NCI-H128 (cell line): ENCODE data around the gene CENPB.
A peak's percentile ranks its signal among the peaks of the same experiment; 100 is the strongest.
"Not testable (repeated sequence)": the region's sequence is repeated elsewhere in the genome, so short reads cannot be mapped to it uniquely, and the experiment has no call there.

Source experiments
- DNase-seq: peaks from one replicate; lab custom pipeline; 2025; ENCODE audit not compliant: unreplicated experiment; lab: John Stamatoyannopoulos, UW

The CENPB gene

GRCh38 chr20:3811467-3812258 is 25.1 kb upstream of the CENPB start:
- peak; percentile 67 for DNase-seq

GRCh38 chr20:3808544-3808943 is 22.0 kb upstream of the CENPB start:
- no peak for DNase-seq

GRCh38 chr20:3804781-3805180 is 18.2 kb upstream of the CENPB start:
- no peak for DNase-seq

GRCh38 chr20:3804254-3804751 is 17.8 kb upstream of the CENPB start:
- DNase-seq = no peak

DNA sequence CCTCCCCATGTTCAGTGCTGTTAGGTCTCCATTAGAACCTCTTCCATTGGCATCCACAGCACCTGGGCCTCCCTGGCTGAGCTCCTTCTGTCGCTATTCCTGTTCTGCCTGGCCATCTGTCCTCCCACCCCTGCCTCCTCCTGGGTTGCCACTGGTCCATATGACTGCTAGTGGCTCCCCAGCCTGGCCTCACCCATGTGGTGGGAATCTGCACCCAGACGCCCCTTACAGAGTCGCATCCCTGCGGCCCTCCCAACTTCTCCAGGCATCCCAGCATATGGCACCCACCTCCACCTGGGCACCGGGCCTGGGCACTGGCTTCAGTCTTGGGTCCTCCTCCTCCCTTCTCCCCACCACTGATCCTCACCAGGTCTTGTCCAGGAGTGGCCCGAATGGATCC is 17.3 kb upstream of the CENPB start:
- DNase-seq = no peak

DNA sequence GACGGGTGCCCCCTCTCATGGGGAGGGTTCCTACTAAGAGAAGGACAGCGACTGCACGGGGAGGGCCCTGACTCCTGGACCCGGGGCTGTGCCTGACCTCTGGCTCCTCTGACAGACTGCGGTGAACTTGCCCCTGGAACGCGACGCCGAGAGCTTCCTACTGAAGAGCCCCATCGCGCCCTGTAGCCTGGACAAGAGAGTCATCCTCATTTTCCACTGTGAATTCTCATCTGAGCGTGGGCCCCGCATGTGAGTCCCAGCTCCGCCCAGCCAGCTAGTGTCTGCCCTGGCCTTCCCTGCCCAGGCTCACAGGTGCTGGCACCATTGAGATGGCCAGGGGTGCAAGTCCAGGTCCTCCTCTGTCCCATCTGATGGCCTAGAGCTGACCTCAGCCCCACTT is 16.7 kb upstream of the CENPB start:
- DNase-seq = no peak

- no peak for DNase-seq
Observed at GRCh38 chr20:3802524-3803239, 16.1 kb upstream of the CENPB start.

DNA sequence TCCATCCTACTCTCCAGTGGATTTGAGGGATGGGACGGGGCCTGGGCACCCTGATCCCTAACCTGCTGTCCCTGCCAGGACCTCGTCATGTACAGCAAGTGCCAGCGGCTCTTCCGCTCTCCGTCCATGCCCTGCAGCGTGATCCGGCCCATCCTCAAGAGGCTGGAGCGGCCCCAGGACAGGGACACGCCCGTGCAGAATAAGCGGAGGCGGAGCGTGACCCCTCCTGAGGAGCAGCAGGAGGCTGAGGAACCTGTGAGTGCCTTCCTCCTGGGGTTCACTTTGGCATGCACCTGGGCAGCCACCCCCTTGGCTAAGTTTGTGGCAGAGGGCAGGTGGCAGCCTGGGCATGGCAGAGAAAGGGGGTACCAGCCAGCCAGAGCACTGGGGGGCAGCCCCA is 15.3 kb upstream of the CENPB start:
- DNase-seq = no peak

GRCh38 chr20:3801299-3801698 is 14.8 kb upstream of the CENPB start:
- DNase-seq = no peak

- DNase-seq = no peak
Observed at GRCh38 chr20:3800878-3801260, 14.3 kb upstream of the CENPB start.

GRCh38 chr20:3800256-3800877 is 13.8 kb upstream of the CENPB start:
- DNase-seq = no peak

DNA sequence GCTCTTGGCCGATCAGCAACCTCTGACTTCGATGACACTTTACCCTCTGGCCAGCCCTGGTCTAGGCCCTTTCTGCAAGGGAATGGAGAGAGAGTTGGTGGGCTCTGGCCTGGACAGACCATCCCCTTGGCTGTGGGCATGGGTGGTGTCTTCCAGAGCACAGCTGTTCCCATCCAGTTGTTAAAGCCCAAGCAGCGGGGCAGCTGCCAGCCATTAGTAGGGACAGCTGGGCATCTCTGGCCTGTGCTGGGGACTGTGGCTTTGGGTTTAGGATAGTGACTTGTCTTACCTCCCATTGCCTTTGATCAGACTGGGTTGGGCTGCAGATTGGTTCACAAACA is 12.3 kb upstream of the CENPB start:
- DNase-seq = no peak

GRCh38 chr20:3798373-3798768 is 11.8 kb upstream of the CENPB start:
- DNase-seq = no peak

DNA sequence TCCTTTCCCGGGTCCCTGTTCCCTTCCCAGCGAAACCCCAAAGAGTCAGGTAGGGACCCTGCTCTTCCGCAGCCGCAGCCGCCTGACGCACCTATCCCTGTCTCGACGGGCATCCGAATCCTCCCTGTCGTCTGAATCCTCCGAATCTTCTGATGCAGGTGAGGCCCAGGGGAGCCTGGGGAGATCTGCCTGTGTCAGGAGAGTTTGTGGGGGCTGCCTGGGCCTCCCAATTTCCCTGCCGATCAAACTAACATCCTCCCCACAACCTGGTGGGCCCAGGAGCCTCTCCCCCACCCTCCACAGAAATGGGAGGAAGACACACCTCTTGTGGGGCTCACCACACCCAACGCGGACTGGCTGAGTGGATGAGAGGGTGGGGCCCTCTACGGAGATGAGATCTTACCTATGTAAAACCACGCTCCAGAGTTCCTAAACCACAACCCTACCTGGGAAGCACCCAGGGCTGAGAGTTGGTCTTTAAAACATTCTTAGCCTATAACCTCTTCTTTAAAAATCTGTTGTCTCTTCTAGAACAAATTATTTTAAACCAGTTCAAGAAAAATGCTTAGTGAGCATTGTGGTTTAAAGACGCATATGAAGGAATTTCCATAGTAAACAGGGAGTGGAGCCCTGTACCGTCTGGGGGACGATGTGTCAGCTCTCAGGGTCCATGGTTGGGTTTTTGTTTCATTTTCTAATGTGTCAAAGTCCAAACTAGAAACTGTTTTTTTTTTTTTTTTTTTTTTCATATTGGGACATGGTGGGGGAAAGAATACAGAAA is 11.2 kb upstream of the CENPB start:
- peak; percentile 39 for DNase-seq

DNA sequence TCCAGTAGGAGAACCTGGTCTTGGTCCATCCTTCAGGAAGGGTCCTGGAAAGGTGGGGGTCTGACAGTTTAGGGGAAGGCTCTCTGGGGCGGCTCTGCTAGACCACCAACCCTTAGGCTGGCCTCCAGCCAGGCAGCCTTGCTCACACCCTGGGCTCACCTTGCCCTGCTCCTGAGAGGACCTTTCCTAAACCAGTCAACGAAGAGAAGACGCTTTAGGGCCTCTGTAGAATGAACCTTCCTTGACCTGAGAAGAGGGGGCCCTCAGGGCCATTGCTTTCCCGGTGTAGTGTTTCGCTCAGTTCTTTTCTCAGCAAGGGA is 10.6 kb upstream of the CENPB start:
- no peak for DNase-seq

- no peak for DNase-seq
Observed at GRCh38 chr20:3796477-3797225, 10.1 kb upstream of the CENPB start.

DNA sequence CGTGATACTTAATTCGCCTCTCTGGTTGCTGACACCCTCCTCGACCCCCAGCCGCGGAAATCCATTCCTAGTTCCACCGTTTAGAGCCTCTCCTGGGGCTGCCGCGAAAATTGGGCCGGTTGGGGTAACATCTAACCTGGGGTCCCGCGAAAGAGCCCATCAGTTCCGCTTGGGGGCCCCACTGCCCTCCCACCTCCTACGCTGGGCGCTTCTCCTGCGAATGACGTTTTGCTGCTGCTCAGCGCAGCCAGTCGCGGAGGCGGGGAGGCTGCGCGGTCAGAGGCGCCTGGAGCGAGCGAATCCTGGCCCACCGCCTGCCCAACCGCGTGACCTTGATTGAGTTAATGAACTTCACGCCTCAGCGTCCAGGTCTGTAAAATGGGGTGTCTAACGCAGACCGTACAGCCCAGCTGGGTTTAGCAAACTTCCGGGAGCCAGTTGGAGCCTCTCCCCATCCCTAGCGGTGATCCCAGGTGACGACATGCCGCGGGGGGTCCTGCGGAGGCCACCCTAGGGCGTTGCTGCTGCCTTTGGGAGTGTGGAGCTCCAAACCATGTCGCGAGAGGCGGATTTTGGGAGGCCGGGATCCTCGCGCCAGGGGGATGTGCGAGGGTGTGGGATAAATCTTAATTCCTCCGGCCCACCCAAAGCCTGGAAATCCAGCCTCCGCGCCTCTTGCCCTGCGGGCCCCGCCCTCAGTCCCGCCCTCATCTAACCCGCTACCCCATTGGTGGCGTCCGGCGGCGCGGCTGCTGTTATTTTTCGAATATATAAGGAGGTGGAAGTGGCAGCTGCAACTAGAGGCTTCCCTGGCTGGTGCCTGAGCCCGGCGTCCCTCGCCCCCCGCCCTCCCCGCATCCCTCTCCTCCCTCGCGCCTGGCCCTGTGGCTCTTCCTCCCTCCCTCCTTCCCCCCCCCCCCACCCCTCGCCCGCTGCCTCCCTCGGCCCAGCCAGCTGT is 9.2 kb upstream of the CENPB start, which contains the start of gene CDC25B:
CDC25B (plus strand) TSS at position 800 of the 958 bp plus-strand sequence. CDS start 222 bp downstream, outside the sequence.
- peak; percentile 84 for DNase-seq

- no peak for DNase-seq
Observed at GRCh38 chr20:3794701-3795420, 8.3 kb upstream of the CENPB start.

DNA sequence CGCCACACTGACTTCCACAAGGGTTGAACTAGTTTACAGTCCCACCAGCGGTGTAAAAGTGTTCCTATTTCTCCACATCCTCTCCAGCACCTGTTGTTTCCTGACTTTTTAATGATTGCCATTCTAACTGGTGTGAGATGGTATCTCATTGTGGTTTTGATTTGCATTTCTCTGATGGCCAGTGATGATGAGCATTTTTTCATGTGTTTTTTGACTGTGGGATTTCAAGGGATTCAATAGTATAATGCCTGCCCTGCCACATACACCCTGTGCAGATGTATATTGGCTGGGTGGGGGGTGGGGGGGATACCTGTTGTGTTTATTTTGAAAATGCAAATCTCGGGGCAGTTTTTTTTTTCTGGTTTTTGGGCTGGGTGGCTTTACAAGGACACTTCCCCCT is 7.6 kb upstream of the CENPB start:
- not testable (repeated sequence) for DNase-seq
